ENCODE results near the gene HPD.

GRCh38 chr12:121888478-121889273, 30.0 kb upstream of the HPD start, which contains the start of gene PSMD9:
- TF ChIP-seq CTCF (conservative IDR thresholded peaks at IDR 0.05; ENCODE audit: low read depth, low read length) (peak; percentile 82), RAD21 (IDR thresholded peaks at IDR 0.05; ENCODE audit: low read length) (peak; percentile 80)
